Karpas-422 (cell line): Measurements from ENCODE around the gene CYP21A2. TPM values are rescaled to one million over a fixed set of nuclear protein-coding genes. Genes with fewer than 3 reads are reported as not detected.

Experiments
- DNase-seq: peaks from one replicate; pipeline ENCODE4 v3.0.0-alpha.2; 2015
- H2AFZ ChIP-seq: fragments of 200-600 bp; sonication (generic); 2 replicates; pipeline ENCODE4 v1.6.1; 2014; ENCODE audit warnings: antibody characterized with exemption, low read length, mixed read lengths
- H3K27ac ChIP-seq: fragments of 200-600 bp; sonication (generic); 2 replicates; pipeline ENCODE4 v1.5.1; 2014; ENCODE audit warnings: mild to moderate bottlenecking, low read length, moderate library complexity
- H3K27me3 ChIP-seq: fragments of 200-600 bp; sonication (generic); 2 replicates; pipeline ENCODE4 v1.6.1; 2014; ENCODE audit warnings: low read length, mixed read lengths
- H3K36me3 ChIP-seq: fragments of 200-600 bp; sonication (generic); 2 replicates; pipeline ENCODE4 v1.6.1; 2014; ENCODE audit warnings: low read length, mixed read lengths; ENCODE audit not compliant: insufficient read depth
- H3K4me1 ChIP-seq: fragments of 200-600 bp; sonication (generic); 2 replicates; pipeline ENCODE4 v1.6.1; 2014; ENCODE audit warnings: mild to moderate bottlenecking, low read length, mixed read lengths
- H3K4me2 ChIP-seq: fragments of 200-600 bp; sonication (generic); 2 replicates; pipeline ENCODE4 v1.6.1; 2014; ENCODE audit warnings: low read length, low read depth, mild to moderate bottlenecking; ENCODE audit not compliant: poor library complexity, severe bottlenecking
- H3K4me3 ChIP-seq: fragments of 200-600 bp; sonication (generic); 2 replicates; pipeline ENCODE4 v1.5.1; 2014; ENCODE audit warnings: mild to moderate bottlenecking, antibody characterized with exemption, low read length, mixed read lengths
- H3K79me2 ChIP-seq: fragments of 200-600 bp; sonication (generic); 2 replicates; pipeline ENCODE4 v1.6.1; 2014; ENCODE audit warnings: mild to moderate bottlenecking, low read length, mixed read lengths
- H3K9ac ChIP-seq: fragments of 200-600 bp; sonication (generic); 2 replicates; pipeline ENCODE4 v1.6.0; 2014; ENCODE audit warnings: low read length
- H3K9me2 ChIP-seq: fragments of 200-600 bp; sonication (generic), shearing (Covaris generic); replicated peaks from 2 replicates; pipeline ENCODE4 v1.6.0; 2014; ENCODE audit warnings: mild to moderate bottlenecking, low read length, moderate library complexity; ENCODE audit not compliant: insufficient read depth
- H3K9me3 ChIP-seq: fragments of 300-700, 200-600 bp; sonication (generic); 2 replicates; pipeline ENCODE4 v1.6.1; 2014; ENCODE audit warnings: low read length, mixed read lengths
- H4K20me1 ChIP-seq: fragments of 200-600 bp; sonication (generic); 2 replicates; pipeline ENCODE4 v1.6.1; 2014; ENCODE audit warnings: mild to moderate bottlenecking, antibody characterized with exemption, low read length, low read depth; ENCODE audit not compliant: insufficient read depth
- small RNA-seq: library from RNA; depleted of rRNA; stranded (forward); fragments of <200 nt; gene quantifications from one replicate; pipeline ENCODE3, GENCODE V24; 2014
- total RNA-seq: library from RNA; depleted of rRNA; stranded (reverse); fragments of >200 nt; shearing (Covaris generic); gene quantifications from 2 replicates; pipeline ENCODE4 v1.2.3, GENCODE V29; 2014; ENCODE audit warnings: low replicate concordance; rRNA removed

The CYP21A2 gene
- total RNA-seq, 1 experiment from 2014 or later, result not detected

- H2AFZ ChIP-seq, result peak overlapping the region; percentile 89
- no peaks in the 10 kb centered on the region for H4K20me1 ChIP-seq
- H3K79me2 ChIP-seq, result no peaks in the 10 kb centered on the region
- H3K9ac ChIP-seq, result peak overlapping the region; percentile 43
- no peak overlapping the region for H3K27ac ChIP-seq
- peak overlapping the region; percentile 51; the same call in 1 of the 2 replicates for H3K4me3 ChIP-seq
- H3K9me3 ChIP-seq, result no peaks in the 10 kb centered on the region
- DNase-seq, result peak; percentile 89
- H3K4me2 ChIP-seq, result peak overlapping the region; percentile 51
- H3K4me1 ChIP-seq, result peaks cover 9% of the 10 kb centered on the region
- H3K36me3 ChIP-seq, result no peaks in the 10 kb centered on the region
- H3K9me2 ChIP-seq, result no peaks in the 10 kb centered on the region
- no peaks in the 10 kb centered on the region for H3K27me3 ChIP-seq
Measured at GRCh38 chr6:32085759-32086459, 47.7 kb downstream of the CYP21A2 start.

DNA sequence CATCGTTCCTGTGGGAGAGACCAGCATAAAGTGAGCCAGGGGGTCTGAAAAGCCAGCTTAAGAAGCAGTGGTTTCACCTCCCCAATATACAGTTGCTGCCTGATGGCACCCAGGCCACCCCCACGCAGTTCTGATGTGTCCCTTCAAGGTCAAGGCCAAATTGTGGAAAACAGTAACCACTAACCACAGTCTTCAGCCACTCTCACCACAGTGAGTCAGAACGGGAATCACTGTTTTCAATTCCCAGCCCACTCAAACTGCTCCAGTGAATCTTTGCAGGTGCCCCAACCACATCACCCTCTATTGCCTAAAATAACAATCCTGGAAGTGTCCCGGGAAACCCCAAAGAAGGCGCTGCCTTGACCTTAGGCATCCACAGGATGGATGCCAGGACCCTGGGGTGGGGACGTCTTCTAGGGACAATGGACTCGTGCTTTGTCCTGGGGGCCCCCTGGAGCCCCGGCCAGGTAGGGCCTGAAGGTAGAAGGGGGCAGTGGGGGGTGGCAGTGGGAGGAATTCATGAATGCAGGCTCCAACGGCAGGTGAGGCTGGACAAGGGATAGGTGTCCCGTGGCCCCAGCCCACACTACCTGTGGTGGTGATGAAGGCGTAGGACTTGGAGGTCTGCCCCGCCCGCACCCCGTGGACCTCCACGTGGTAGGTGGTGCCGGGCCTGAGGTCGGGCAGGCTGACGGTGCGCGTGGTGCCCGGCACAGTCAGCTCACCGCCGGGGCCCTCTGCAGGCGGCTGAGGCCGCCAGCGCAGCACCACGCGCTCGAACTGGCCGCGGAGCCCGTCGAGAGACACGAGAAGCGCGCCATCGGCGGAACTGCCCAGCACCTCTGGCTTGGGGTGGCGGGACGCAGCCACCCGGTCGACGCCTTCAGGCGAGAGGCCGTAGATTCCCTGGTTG, 48.7 kb downstream of the CYP21A2 start:
- Histone ChIP-seq H3K79me2 (no peaks in the 10 kb centered on the region), H3K27ac (no peak overlapping the region), H3K9ac (no peak overlapping the region), H3K9me3 (no peaks in the 10 kb centered on the region), H3K4me3 (no peak overlapping the region), H4K20me1 (no peaks in the 10 kb centered on the region), H3K36me3 (no peaks in the 10 kb centered on the region), H3K9me2 (no peaks in the 10 kb centered on the region), H2AFZ (no peak overlapping the region), H3K4me1 (peaks cover 9% of the 10 kb centered on the region), H3K27me3 (no peaks in the 10 kb centered on the region), H3K4me2 (no peak overlapping the region)
- DNase-seq, result no peak

DNA sequence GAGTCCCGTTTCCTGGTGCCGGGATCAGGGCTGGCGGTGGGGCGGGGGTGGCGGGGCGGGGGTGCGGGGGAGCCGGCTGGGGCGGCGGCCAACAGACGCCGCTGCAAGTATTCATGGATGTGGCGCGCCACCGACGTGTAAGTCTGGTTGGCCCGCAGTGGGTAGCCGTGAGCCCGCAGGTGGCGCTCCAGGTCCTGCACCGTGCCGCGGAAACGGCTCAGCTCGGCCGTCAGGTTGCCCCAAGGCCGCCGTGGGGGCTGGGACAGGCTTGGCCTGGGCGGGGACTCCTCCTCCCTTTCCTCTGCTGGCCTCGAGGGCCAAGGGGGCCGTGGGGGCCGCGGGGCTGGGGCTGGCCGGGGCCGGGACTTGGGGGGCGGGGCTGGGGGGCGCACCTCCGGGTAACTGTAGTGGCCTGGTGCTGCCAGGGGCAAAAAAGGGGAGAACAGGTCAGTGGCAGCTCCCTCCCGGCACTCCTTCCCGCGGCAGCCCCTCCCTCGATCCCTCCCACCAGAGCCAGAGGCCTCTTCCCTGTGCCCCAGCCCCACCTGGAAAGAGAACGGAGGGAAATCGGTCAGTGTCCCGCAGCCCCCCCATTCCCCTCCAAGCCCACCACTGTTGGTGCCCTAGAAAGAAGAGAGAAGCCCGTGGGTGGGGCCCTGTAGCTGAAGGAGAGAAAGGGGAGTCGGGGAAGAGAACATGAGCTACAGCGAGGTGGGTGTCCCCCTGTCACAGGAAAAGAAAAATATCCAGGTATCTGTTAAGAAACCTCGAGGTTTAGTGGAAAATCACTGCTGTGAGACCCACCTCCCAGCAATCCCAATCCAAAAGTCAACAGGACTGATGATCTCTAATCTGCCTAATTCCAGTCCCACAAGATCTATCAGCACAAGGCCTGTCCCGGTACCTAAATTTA, 49.6 kb downstream of the CYP21A2 start:
- peak; percentile 93 for DNase-seq
- Histone ChIP-seq H3K4me1 (peaks cover 9% of the 10 kb centered on the region), H3K27me3 (no peaks in the 10 kb centered on the region), H2AFZ (no peak overlapping the region), H4K20me1 (no peaks in the 10 kb centered on the region), H3K4me2 (no peak overlapping the region), H3K9me3 (no peaks in the 10 kb centered on the region), H3K79me2 (no peaks in the 10 kb centered on the region), H3K27ac (no peak overlapping the region), H3K9ac (no peak overlapping the region), H3K36me3 (no peaks in the 10 kb centered on the region), H3K4me3 (no peak overlapping the region), H3K9me2 (no peaks in the 10 kb centered on the region)

DNA sequence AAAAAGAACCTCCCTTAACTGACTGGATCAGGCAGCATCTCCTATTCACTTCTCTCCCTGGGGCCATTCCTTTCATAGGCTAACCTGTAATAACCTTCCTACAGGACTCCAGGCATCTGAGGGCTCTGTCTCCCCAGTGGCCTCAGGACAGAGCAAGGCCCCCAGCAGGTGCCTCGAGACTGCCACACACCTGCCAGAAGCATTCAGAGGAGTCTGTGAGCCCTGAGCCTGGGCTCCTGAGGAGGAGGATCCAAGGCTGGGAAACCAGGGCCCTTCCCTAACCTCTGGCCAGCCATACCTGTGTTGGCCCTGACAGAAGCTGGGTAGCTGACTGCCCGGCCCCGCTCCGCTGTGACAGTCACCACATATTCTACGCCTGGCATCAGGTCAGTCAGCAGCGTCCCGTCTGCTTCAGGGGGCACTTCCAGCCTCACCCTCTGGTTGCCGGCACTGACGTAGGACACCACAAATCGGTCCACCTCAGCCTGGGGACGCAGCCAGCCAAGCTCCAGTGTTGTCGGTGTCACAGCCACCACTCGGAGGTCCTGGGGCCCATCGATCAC, 50.4 kb downstream of the CYP21A2 start:
- Histone ChIP-seq H3K4me3 (no peak overlapping the region), H3K4me1 (peaks cover 9% of the 10 kb centered on the region), H4K20me1 (no peaks in the 10 kb centered on the region), H3K9me2 (no peaks in the 10 kb centered on the region), H2AFZ (no peak overlapping the region), H3K27ac (no peak overlapping the region), H3K36me3 (no peaks in the 10 kb centered on the region), H3K9ac (no peak overlapping the region), H3K79me2 (no peaks in the 10 kb centered on the region), H3K9me3 (no peaks in the 10 kb centered on the region), H3K27me3 (no peaks in the 10 kb centered on the region), H3K4me2 (no peak overlapping the region)
- DNase-seq, result no peak

GRCh38 chr6:32089082-32089828, 51.0 kb downstream of the CYP21A2 start:
- H3K4me1 ChIP-seq, result peaks cover 9% of the 10 kb centered on the region
- H2AFZ ChIP-seq, result no peak overlapping the region
- no peak for DNase-seq
- H3K4me2 ChIP-seq, result no peak overlapping the region
- H3K4me3 ChIP-seq, result no peak overlapping the region
- H3K27me3 ChIP-seq, result no peaks in the 10 kb centered on the region
- no peaks in the 10 kb centered on the region for H3K79me2 ChIP-seq
- no peaks in the 10 kb centered on the region for H3K9me2 ChIP-seq
- H3K9me3 ChIP-seq, result no peaks in the 10 kb centered on the region
- no peaks in the 10 kb centered on the region for H4K20me1 ChIP-seq
- no peak overlapping the region for H3K9ac ChIP-seq
- H3K36me3 ChIP-seq, result no peaks in the 10 kb centered on the region
- H3K27ac ChIP-seq, result no peak overlapping the region

Small RNA genes lying within 50 kb of the gene (small RNA-seq; reads per million reads assigned to genes)
- gene RNA5SP206, result not detected

Other genes with a start within 250 kb of the CYP21A2 start
- 38.0 and 43.0 TPM in 2 replicates for gene VARS1, start 242.7 kb upstream of the CYP21A2 start, total RNA-seq
- gene LSM2, start 231.4 kb upstream of the CYP21A2 start, total RNA-seq, result 44.9 and 57.4 TPM in 2 replicates
- 0.72 TPM in 1 of 2 replicates, not detected in the other for gene HSPA1L, start 223.1 kb upstream of the CYP21A2 start, total RNA-seq
- 0.32 TPM in 1 of 2 replicates, not detected in the other for gene HSPA1A, start 222.9 kb upstream of the CYP21A2 start, total RNA-seq
- gene HSPA1B, start 210.7 kb upstream of the CYP21A2 start, total RNA-seq, result 78.6 and 143 TPM in 2 replicates
- gene NEU1, start 175.6 kb upstream of the CYP21A2 start, total RNA-seq, result 23.7 and 38.7 TPM in 2 replicates
- gene SLC44A4, start 159.4 kb upstream of the CYP21A2 start, total RNA-seq, result not detected in 2 replicates
- 40.0 and 79.0 TPM in 2 replicates for gene EHMT2, start 140.7 kb upstream of the CYP21A2 start, total RNA-seq
- 13.3 and 26.3 TPM in 2 replicates for gene ZBTB12, start 136.3 kb upstream of the CYP21A2 start, total RNA-seq
- not detected in 2 replicates for gene C2, start 110.7 kb upstream of the CYP21A2 start, total RNA-seq
- 0.22 TPM in 1 of 2 replicates, not detected in the other for gene CFB, start 92.3 kb upstream of the CYP21A2 start, total RNA-seq
- 56.3 and 146 TPM in 2 replicates for gene NELFE, start 79.4 kb upstream of the CYP21A2 start, total RNA-seq
- 43.7 and 60.0 TPM in 2 replicates for gene SKIC2, start 79.2 kb upstream of the CYP21A2 start, total RNA-seq
- 20.8 and 25.0 TPM in 2 replicates for gene DXO, start 66.3 kb upstream of the CYP21A2 start, total RNA-seq
- gene C4A, start 56.4 kb upstream of the CYP21A2 start, total RNA-seq, result 2.9 and 3.8 TPM in 2 replicates
- gene C4B, start 23.6 kb upstream of the CYP21A2 start, total RNA-seq, result 1.9 and 6.6 TPM in 2 replicates
- gene TNXB, start 70.9 kb downstream of the CYP21A2 start, total RNA-seq, result 0.22 and 2.1 TPM in 2 replicates
- 51.3 and 62.5 TPM in 2 replicates for gene ATF6B, start 89.8 kb downstream of the CYP21A2 start, total RNA-seq
- 7.0 and 12.4 TPM in 2 replicates for gene FKBPL, start 91.9 kb downstream of the CYP21A2 start, total RNA-seq
- 0.29 and 0.75 TPM in 2 replicates for gene PRRT1, start 113.5 kb downstream of the CYP21A2 start, total RNA-seq
- gene PPT2, start 115.7 kb downstream of the CYP21A2 start, total RNA-seq, result 14.4 and 27.9 TPM in 2 replicates
- gene EGFL8, start 126.2 kb downstream of the CYP21A2 start, total RNA-seq, result 3.7 and 4.9 TPM in 2 replicates
- 54.8 and 74.5 TPM in 2 replicates for gene AGPAT1, start 137.7 kb downstream of the CYP21A2 start, total RNA-seq
- 73.5 and 78.5 TPM in 2 replicates for gene RNF5, start 140.0 kb downstream of the CYP21A2 start, total RNA-seq
- gene AGER, start 145.8 kb downstream of the CYP21A2 start, total RNA-seq, result 9.0 and 9.2 TPM in 2 replicates
- gene PBX2, start 151.8 kb downstream of the CYP21A2 start, total RNA-seq, result 51.7 and 84.0 TPM in 2 replicates
- 66.5 and 85.9 TPM in 2 replicates for gene GPSM3, start 154.2 kb downstream of the CYP21A2 start, total RNA-seq
- 1.5 and 5.2 TPM in 2 replicates for gene NOTCH4, start 185.7 kb downstream of the CYP21A2 start, total RNA-seq